Mucosa of descending colon (tissue), 3 donors: Measurements from ENCODE around the gene GFY. TPM values are rescaled to one million over a fixed set of nuclear protein-coding genes. Genes with fewer than 3 reads are reported as not detected.

Experiments used
- ATAC-seq: fragments of 200-7000 bp; cut with Tn5 transposase; one replicate; pipeline ENCODE4 v1.9.1; 2020; ENCODE audit warnings: mild to moderate bottlenecking, moderate library complexity
- DNase-seq, 3 donors: peaks; one replicate each; pipeline ENCODE4 v3.0.0-alpha.2; 2020
- H3K36me3 ChIP-seq: fragments of 200-600 bp; one replicate; pipeline ENCODE4 v1.8.0; 2021; ENCODE audit warnings: low read depth, mild to moderate bottlenecking
- H3K4me1 ChIP-seq: fragments of 200-600 bp; one replicate; pipeline ENCODE4 v1.8.0; 2021; ENCODE audit warnings: low read depth, mild to moderate bottlenecking
- H3K4me3 ChIP-seq: fragments of 200-600 bp; one replicate; pipeline ENCODE4 v1.8.0; 2021; ENCODE audit warnings: mild to moderate bottlenecking
- H3K9me3 ChIP-seq: fragments of 200-600 bp; one replicate; pipeline ENCODE4 v1.8.0; 2021; ENCODE audit warnings: mild to moderate bottlenecking
- CTCF ChIP-seq: fragments of 200-600 bp; IDR thresholded peaks from one replicate; pipeline ENCODE4 v1.8.0; 2022; ENCODE audit warnings: antibody characterized with exemption, mild to moderate bottlenecking
- intact Hi-C, 2 donors: fragments of 100-400 bp; cut with DNase I in 1 of 2; cut with micrococcal nuclease in 1 of 2; formaldehyde crosslinking; loops; one replicate each; pipeline versions ENCODE4 v1.11.0 to v1.11.1; 2022; cut with DNase I, micrococcal nuclease
- total RNA-seq, 3 donors: library from RNA; stranded (reverse); fragmentation: NEBNext Ultra II Directional in 2 of 3; extraction: Animal tissue kit (Norgen Biotek cat#: 25700) in 2 of 3; gene quantifications; one replicate each; pipeline versions ENCODE4 v1.2.1 to v1.2.4, GENCODE V29; 2021 to 2023
- donor health status: DM: no; HTN: no; CAD: no; lungs with moderate emphysema.
- donor health status: DM: no; HTN: no; CAD: no.
- donor health status: DM: no; HTN: yes; CAD: no.

Gene GFY
- total RNA-seq, 3 donors from 2014 or later = not detected

GRCh38 chr19:49387936-49388372 is 37.2 kb upstream of the GFY start, which contains the start of gene KASH5:
TSS of gene KASH5 (plus strand) at chr19:49388249. CDS start at chr19:49390884, 2,635 bp downstream.
- DNase-seq (peak; percentile 80 to 92 (median 89)), ATAC-seq (peak; percentile 86)
- H3K9me3 ChIP-seq = no peaks in the 10 kb centered on the region
- no peaks in the 10 kb centered on the region for H3K4me1 ChIP-seq
- no peaks in the 10 kb centered on the region for H3K36me3 ChIP-seq
- H3K4me3 ChIP-seq = no peak within 1 kb of the TSS
- TF ChIP-seq CTCF = no peak
- intact Hi-C loops = no loop called here

- TF ChIP-seq CTCF = no peak
Measured at GRCh38 chr19:49389406-49389805, 35.8 kb upstream of the GFY start.

DNA sequence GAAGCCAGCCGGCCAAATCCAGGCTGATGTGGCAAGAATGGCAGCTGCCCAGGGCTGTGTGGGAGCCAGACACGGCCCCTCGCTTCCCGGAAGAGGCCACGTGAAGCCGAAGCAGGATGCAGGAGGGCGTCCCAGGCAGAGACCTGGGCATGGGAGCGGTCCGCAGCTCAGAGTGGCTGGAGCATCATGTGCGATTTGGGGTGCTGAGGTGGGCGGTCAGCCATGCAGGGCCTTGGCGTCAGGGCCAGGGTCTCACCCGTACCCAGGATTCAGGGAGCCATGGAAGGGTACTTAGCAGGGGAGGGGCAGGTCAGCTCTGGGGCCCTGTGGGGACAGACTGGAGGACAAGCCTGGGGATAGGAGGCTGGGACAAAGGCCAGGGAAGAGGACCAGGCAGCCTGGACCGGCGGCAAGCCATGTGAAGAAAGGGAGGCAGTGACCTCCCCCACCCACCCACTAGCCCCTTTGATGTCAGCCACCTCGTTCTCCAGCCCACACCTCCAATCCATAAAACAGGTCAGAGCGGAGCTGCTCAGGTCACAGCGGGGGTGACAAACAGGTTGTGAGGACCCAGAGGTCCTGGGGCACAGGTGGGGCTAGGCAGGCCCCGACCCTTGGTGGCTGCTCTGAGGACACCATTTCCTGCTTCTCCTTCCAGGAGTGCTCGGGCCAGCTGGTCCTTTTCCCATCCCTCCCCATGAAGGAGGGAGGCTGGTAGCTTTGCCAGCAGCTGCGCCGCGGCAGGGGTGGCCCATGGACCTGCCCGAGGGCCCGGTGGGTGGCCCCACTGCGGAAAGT is 34.9 kb upstream of the GFY start:
- Histone ChIP-seq H3K4me3 (no peak overlapping the region), H3K4me1 (no peaks in the 10 kb centered on the region), H3K36me3 (no peaks in the 10 kb centered on the region), H3K9me3 (no peaks in the 10 kb centered on the region)
- intact Hi-C loops = loop anchor here in 1 of 2 donors (5.0 kb wide), 1 partner anchor 52 kb away; the partner anchor contains the start of gene SLC17A7
- ATAC-seq (no peak), DNase-seq (no peak)
- TF ChIP-seq CTCF = no peak

More at GRCh38 chr19:49389406-49389805, 35.8 kb upstream of the GFY start:
- no peaks in the 10 kb centered on the region for H3K4me1 ChIP-seq
- no peaks in the 10 kb centered on the region for H3K36me3 ChIP-seq
- no peak for ATAC-seq
- no peaks in the 10 kb centered on the region for H3K9me3 ChIP-seq
- intact Hi-C loops = no loop called here
- no peak overlapping the region for H3K4me3 ChIP-seq
- no peak for DNase-seq

- intact Hi-C loops = loop anchor here in 1 of 2 donors (5.0 kb wide), 1 partner anchor 51 kb away; the partner anchor contains the start of gene SLC17A7
- Histone ChIP-seq H3K4me1 (no peaks in the 10 kb centered on the region), H3K4me3 (no peak overlapping the region), H3K36me3 (no peaks in the 10 kb centered on the region), H3K9me3 (no peaks in the 10 kb centered on the region)
- no peak for TF ChIP-seq CTCF
- DNase-seq (no peak), ATAC-seq (peak; percentile 17)
Measured at GRCh38 chr19:49390929-49391359, 34.2 kb upstream of the GFY start.

- no peaks in the 10 kb centered on the region for H3K9me3 ChIP-seq
- no peaks in the 10 kb centered on the region for H3K36me3 ChIP-seq
- peak; percentile 75 to 87 (median 79) for DNase-seq
- H3K4me1 ChIP-seq = no peaks in the 10 kb centered on the region
- no peak overlapping the region for H3K4me3 ChIP-seq
- ATAC-seq = peak; percentile 90
- intact Hi-C loops = loop anchor here (2.0 to 5.0 kb wide), 2 partner anchors 51 kb away; partner anchors contain the start of gene SLC17A7 (in 1 of the 2)
- TF ChIP-seq CTCF = peak; percentile 52
Measured at GRCh38 chr19:49391581-49392399, 33.4 kb upstream of the GFY start.
